Mucosa of rectum (tissue), 2 donors: ENCODE data around the gene DNAI4.
"Not testable (repeated sequence)": the region's sequence is repeated elsewhere in the genome, so short reads cannot be mapped to it uniquely, and the experiment has no call there.

Experiments used
- H3K27ac ChIP-seq, 2 donors: one replicate each; pipeline ENCODE4 v1.7.0; 2013; ENCODE audit warnings: inconsistent platforms in 2 of 2, low read depth in 2 of 2, low read length in 2 of 2
- H3K27me3 ChIP-seq, 2 donors: one replicate each; pipeline ENCODE4 v1.7.0; 2013; ENCODE audit warnings: low read length in 2 of 2; ENCODE audit not compliant: control insufficient read depth in 2 of 2, insufficient read depth in 2 of 2
- H3K36me3 ChIP-seq, 2 donors: one replicate each; pipeline ENCODE4 v1.7.0; 2013; ENCODE audit warnings: low read length in 2 of 2; ENCODE audit not compliant: control insufficient read depth in 2 of 2, insufficient read depth in 2 of 2
- H3K4me1 ChIP-seq, 2 donors: one replicate each; pipeline ENCODE4 v1.7.0; 2013; ENCODE audit warnings: low read length in 2 of 2, mild to moderate bottlenecking in 1 of 2; ENCODE audit not compliant: control insufficient read depth in 2 of 2, insufficient read depth in 2 of 2
- H3K4me3 ChIP-seq, 2 donors: one replicate each; pipeline ENCODE4 v1.7.0; 2013; ENCODE audit warnings: low read length in 2 of 2
- H3K9ac ChIP-seq, 2 donors: one replicate each; pipeline ENCODE4 v1.7.0; 2013; ENCODE audit warnings: low read length in 2 of 2, low read depth in 1 of 2, mild to moderate bottlenecking in 1 of 2
- H3K9me3 ChIP-seq, 2 donors: one replicate each; pipeline ENCODE4 v1.7.0; 2013; ENCODE audit warnings: low read length in 2 of 2; ENCODE audit not compliant: control insufficient read depth in 2 of 2
- donor health status: healthy.
- donor health status: Normal muscosa, but diverticular disease.

Gene DNAI4

DNA sequence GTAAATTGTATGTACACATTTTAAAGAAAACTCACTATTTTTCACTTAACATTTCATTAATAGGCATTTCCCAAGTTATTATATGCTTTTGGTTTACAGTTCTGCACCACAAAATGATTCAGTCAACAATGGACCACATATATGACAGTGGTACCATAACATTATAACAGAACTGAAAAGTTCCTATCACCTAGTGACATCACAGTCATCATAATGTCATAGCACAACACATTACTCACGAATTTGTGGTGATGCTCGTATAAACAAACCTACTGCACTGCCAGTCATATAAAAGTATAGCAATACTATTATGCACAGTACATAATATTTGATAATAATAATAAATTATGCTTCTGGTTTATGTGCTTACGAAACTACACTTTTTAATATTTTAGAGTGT is 30.9 kb downstream of the DNAI4 start:
- H3K4me1 ChIP-seq: no peaks in the 10 kb centered on the region
- no peaks in the 10 kb centered on the region for H3K9me3 ChIP-seq
- H3K9ac ChIP-seq: no peak overlapping the region
- H3K4me3 ChIP-seq: no peak overlapping the region
- no peak overlapping the region for H3K27ac ChIP-seq
- no peaks in the 10 kb centered on the region for H3K27me3 ChIP-seq
- no peaks in the 10 kb centered on the region for H3K36me3 ChIP-seq

DNA sequence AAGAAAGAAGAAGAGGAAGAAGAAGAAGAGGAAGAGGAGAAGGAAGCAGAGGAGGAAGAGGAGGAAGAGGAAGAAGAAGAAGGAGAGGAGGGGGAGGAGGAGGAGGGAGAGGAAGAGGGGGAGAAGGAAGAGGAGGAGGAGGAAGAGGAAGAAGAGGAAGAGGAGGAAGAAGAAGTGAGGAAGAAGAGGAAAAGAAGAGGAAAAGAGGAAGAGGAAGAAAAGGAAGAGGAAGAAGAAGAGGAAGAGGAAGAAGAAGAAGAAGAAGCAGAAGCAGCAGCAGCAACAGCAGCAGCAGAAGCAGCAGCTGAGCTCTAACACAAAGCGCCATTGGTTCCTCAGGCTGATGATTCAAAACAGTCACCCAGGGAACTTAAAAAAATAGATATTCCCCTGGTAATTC is 34.0 kb downstream of the DNAI4 start:
- Histone ChIP-seq H3K27me3 (no peaks in the 10 kb centered on the region), H3K9ac (no peak overlapping the region), H3K4me1 (no peaks in the 10 kb centered on the region), H3K36me3 (no peaks in the 10 kb centered on the region), H3K27ac (no peak overlapping the region), H3K4me3 (no peak overlapping the region), H3K9me3 (no peaks in the 10 kb centered on the region)

DNA sequence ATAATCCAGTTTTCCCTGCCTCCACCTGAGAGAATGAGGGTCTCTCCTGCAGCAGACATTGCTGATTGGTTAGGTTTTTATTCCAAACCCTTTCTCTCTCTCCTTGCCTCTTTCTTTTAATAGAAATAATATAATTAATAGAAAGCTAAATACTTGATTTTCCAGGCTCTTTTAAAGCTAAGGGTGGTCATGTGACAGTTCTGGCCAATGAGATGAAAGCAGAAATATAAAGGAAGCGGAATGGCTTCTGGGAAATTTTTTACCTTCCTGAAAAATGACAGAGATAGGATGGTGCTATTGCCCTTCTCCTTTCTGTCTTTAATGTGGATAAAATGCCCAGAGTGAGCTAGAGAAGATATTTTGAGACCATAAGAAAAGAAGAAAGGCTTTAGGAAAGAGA is 35.6 kb downstream of the DNAI4 start:
- Histone ChIP-seq H3K9ac (no peak overlapping the region), H3K36me3 (no peaks in the 10 kb centered on the region), H3K4me3 (no peak overlapping the region), H3K4me1 (no peaks in the 10 kb centered on the region), H3K27ac (no peak overlapping the region), H3K27me3 (no peaks in the 10 kb centered on the region), H3K9me3 (no peaks in the 10 kb centered on the region)

DNA sequence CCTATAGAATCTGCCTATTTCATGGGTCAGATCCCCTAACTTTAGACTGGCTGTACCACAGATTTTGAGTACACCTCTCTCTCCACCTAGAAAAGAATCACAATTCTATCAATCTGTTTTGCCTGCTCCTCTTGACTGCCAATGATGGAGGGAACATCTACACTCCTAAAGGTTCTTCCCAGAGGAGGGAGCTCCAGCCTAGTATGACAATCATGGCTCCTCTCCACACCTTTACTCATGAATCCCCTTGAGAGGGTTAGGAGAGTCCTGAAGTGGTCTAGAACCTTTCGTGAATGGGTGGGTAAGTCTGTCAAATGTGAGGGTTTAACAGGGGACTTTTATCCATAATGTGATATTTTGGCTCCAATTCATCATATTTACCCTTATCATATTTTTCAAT is 48.0 kb downstream of the DNAI4 start:
- Histone ChIP-seq H3K4me3 (no peak overlapping the region), H3K27ac (no peak overlapping the region), H3K9me3 (no peaks in the 10 kb centered on the region), H3K4me1 (no peaks in the 10 kb centered on the region), H3K36me3 (no peaks in the 10 kb centered on the region), H3K9ac (no peak overlapping the region), H3K27me3 (no peaks in the 10 kb centered on the region)

DNA sequence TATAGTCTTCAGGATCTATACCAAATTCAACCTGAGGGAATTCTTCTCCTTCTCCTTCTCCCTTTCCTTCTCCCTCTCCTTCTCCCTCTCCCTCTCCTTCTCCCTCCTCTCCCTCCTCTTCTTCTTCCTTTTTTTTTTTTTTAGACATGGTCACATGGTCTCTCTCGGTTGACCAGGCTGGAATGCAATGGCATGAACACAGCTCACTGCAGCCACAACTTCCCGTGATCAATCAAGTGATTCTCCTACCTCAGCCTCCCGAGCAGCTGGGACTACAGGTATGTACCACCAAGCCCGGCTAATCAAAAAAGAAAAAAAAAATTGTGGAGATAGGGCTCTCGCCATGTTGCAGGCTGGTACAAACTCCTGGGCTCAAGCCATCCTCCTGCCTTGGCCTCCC is 51.5 kb downstream of the DNAI4 start:
- Histone ChIP-seq H3K4me1 (no peaks in the 10 kb centered on the region), H3K36me3 (no peaks in the 10 kb centered on the region), H3K9me3 (no peaks in the 10 kb centered on the region), H3K4me3 (no peak overlapping the region), H3K9ac (no peak overlapping the region), H3K27ac (no peak overlapping the region), H3K27me3 (no peaks in the 10 kb centered on the region)

DNA sequence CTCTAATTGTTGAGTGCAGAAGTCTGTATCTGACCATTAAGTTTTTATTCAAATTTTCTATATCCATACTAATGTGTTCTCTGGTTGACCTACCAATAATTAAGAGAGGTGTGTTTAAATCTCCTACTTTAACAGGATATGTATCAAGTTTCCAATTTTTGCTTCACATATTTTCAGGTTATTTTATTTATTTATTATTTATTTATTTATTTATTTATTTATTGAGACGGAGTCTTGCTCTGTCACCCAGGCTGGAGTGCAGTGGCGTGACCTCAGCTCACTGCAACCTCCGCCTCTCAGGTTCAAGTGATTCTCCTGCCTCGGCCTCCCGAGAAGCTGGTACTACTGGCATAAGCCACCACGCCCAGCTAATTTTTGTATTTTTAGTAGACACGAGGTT is 52.6 kb downstream of the DNAI4 start:
- not testable (repeated sequence) for H3K27me3 ChIP-seq, H3K4me1 ChIP-seq, H3K4me3 ChIP-seq, H3K36me3 ChIP-seq, H3K9me3 ChIP-seq, H3K9ac ChIP-seq, H3K27ac ChIP-seq

DNA sequence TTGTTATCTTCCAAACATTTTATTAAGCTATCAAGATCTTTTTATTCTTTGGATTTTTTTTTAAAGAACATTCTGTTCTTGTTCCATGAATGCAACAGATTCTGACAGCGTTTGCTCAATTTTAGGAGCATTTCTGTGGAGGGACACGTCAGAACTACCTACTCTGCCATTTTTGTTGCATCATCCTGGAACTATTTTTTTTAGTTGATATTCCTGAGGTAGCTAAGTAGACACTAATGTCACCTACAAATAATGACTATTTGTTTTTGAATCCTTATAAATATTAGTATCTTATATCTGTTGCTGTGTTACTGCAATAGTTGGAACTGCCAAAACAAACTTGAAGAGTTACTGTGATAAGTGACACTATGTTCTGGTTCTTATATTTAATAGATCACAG is 57.2 kb downstream of the DNAI4 start:
- no peaks in the 10 kb centered on the region for H3K36me3 ChIP-seq
- H3K27ac ChIP-seq: no peak overlapping the region
- H3K9me3 ChIP-seq: no peaks in the 10 kb centered on the region
- no peaks in the 10 kb centered on the region for H3K4me1 ChIP-seq
- no peaks in the 10 kb centered on the region for H3K27me3 ChIP-seq
- no peak overlapping the region for H3K4me3 ChIP-seq
- H3K9ac ChIP-seq: no peak overlapping the region

DNA sequence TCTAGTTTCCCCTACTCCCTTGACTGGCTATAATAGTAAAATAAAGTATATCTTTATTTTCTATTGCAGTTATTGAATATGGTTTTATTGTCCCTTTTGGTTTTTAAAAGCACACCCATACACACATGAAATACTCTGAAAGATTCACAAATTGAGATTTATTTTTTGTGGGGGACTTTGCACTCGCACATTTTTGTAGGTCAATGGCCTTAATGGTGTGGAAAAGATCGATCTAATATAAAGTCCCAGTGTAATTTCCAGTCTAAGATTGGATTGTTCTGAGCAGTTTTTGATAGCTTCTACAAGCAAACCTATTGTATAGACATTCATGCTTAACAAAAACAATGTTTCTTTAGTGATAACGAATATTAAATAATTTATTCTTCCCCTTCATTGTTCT is 64.1 kb downstream of the DNAI4 start:
- Histone ChIP-seq H3K36me3 (no peaks in the 10 kb centered on the region), H3K27me3 (no peaks in the 10 kb centered on the region), H3K4me3 (no peak overlapping the region), H3K9ac (no peak overlapping the region), H3K4me1 (no peaks in the 10 kb centered on the region), H3K9me3 (no peaks in the 10 kb centered on the region), H3K27ac (no peak overlapping the region)

DNA sequence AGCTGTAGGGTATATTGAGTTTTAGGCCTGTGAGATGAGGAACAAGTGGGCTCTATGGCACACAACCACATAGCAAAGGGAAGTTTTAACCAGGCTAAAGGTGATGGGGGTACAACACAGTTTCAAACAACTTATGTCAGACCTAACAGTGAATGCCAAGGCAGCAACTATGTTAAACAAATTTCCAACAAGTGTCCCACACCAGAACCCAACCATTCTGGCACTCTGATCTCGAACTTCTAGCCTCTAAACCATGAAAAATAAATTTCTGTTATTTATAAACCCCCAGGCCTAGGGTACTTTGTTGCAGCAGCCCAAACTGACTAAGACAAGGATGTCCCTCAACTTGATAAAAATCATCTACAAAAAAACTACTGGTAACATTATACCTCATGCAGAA is 71.3 kb downstream of the DNAI4 start:
- Histone ChIP-seq H3K4me1 (no peaks in the 10 kb centered on the region), H3K36me3 (no peaks in the 10 kb centered on the region), H3K27me3 (no peaks in the 10 kb centered on the region), H3K4me3 (no peak overlapping the region), H3K9me3 (no peaks in the 10 kb centered on the region), H3K27ac (no peak overlapping the region), H3K9ac (no peak overlapping the region)

DNA sequence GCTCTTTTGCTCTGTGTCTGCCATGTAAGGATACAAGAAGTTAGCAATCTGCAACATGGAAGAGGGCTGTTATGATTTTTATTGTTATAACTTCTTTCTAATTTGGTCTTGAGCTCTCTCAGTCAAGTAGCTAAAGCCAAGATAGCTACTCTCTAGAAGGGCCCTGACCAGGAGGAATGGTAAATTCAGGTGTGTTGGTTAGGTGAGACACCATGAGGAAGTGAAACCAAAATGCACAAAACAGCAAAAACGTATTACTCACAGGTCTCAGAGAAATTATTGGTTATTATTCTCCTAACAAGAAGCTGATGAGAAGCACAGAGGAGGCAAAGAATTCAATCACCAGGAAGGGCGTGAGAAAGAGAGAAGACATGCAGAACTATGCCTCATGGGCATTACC is 71.8 kb downstream of the DNAI4 start:
- no peaks in the 10 kb centered on the region for H3K9me3 ChIP-seq
- H3K27me3 ChIP-seq: no peaks in the 10 kb centered on the region
- H3K9ac ChIP-seq: no peak overlapping the region
- no peak overlapping the region for H3K4me3 ChIP-seq
- H3K4me1 ChIP-seq: no peaks in the 10 kb centered on the region
- H3K36me3 ChIP-seq: no peaks in the 10 kb centered on the region
- no peak overlapping the region for H3K27ac ChIP-seq

DNA sequence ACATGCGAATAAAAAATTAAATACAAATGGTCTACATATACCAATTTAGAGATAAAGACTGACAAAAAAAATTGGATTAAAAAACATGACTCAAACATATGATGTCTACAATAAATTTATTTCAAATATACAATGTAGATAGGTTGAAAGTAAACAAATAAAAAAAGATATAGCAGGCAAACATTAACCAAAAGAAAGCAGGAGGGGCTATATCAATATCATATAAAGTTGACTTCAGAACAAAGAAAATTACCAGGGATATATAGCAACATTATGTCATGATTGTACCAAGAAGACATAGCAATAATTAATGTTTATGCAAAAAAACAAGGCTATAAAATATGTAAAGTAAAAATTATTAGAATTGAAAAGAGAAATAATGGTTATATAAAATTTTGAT is 73.7 kb downstream of the DNAI4 start:
- H3K4me3 ChIP-seq: no peak overlapping the region
- no peaks in the 10 kb centered on the region for H3K4me1 ChIP-seq
- no peak overlapping the region for H3K27ac ChIP-seq
- no peaks in the 10 kb centered on the region for H3K9me3 ChIP-seq
- no peak overlapping the region for H3K9ac ChIP-seq
- H3K27me3 ChIP-seq: no peaks in the 10 kb centered on the region
- H3K36me3 ChIP-seq: no peaks in the 10 kb centered on the region
